ENCODE data around the gene PLK1.

Gene PLK1

GRCh38 chr16:23687034-23687808, 8.5 kb downstream of the PLK1 start:
- Histone ChIP-seq H3K4me3 (ENCODE audit: low read length) (no peak overlapping the region), H3K9ac (ENCODE audit: low read length) (no peak overlapping the region), H3K36me3 (ENCODE audit: control insufficient read depth, insufficient read depth, low read length) (peaks cover 27% of the 10 kb centered on the region), H3K4me1 (ENCODE audit: control insufficient read depth, insufficient read depth, low read length) (no peaks in the 10 kb centered on the region), H3K9me3 (ENCODE audit: control insufficient read depth, low read length) (no peaks in the 10 kb centered on the region), H3K27me3 (ENCODE audit: control insufficient read depth, insufficient read depth, low read length) (no peaks in the 10 kb centered on the region)

- Histone ChIP-seq H3K4me1 (ENCODE audit: control insufficient read depth, insufficient read depth, low read length) (no peaks in the 10 kb centered on the region), H3K9me3 (ENCODE audit: control insufficient read depth, low read length) (no peaks in the 10 kb centered on the region), H3K36me3 (ENCODE audit: control insufficient read depth, insufficient read depth, low read length) (peaks cover 35% of the 10 kb centered on the region), H3K4me3 (ENCODE audit: low read length) (no peak overlapping the region), H3K27me3 (ENCODE audit: control insufficient read depth, insufficient read depth, low read length) (no peaks in the 10 kb centered on the region), H3K9ac (ENCODE audit: low read length) (no peak overlapping the region)
Measured at GRCh38 chr16:23689442-23690187, 10.9 kb downstream of the PLK1 start.

- Histone ChIP-seq H3K9ac (ENCODE audit: low read length) (no peak overlapping the region), H3K9me3 (ENCODE audit: control insufficient read depth, low read length) (no peaks in the 10 kb centered on the region), H3K27me3 (ENCODE audit: control insufficient read depth, insufficient read depth, low read length) (no peaks in the 10 kb centered on the region), H3K4me3 (ENCODE audit: low read length) (no peak overlapping the region), H3K36me3 (ENCODE audit: control insufficient read depth, insufficient read depth, low read length) (peaks cover 45% of the 10 kb centered on the region), H3K4me1 (ENCODE audit: control insufficient read depth, insufficient read depth, low read length) (no peaks in the 10 kb centered on the region)
Measured at GRCh38 chr16:23690771-23691482, 12.2 kb downstream of the PLK1 start.

GRCh38 chr16:23691483-23692189, 12.9 kb downstream of the PLK1 start:
- no peak overlapping the region for H3K4me3 ChIP-seq (ENCODE audit: low read length)
- no peaks in the 10 kb centered on the region for H3K9me3 ChIP-seq (ENCODE audit: control insufficient read depth, low read length)
- H3K4me1 ChIP-seq (ENCODE audit: control insufficient read depth, insufficient read depth, low read length), result no peaks in the 10 kb centered on the region
- peaks cover 52% of the 10 kb centered on the region for H3K36me3 ChIP-seq (ENCODE audit: control insufficient read depth, insufficient read depth, low read length)
- H3K27me3 ChIP-seq (ENCODE audit: control insufficient read depth, insufficient read depth, low read length), result no peaks in the 10 kb centered on the region
- H3K9ac ChIP-seq (ENCODE audit: low read length), result no peak overlapping the region

GRCh38 chr16:23692190-23692837, 13.6 kb downstream of the PLK1 start:
- Histone ChIP-seq H3K4me3 (ENCODE audit: low read length) (no peak overlapping the region), H3K9me3 (ENCODE audit: control insufficient read depth, low read length) (no peaks in the 10 kb centered on the region), H3K27me3 (ENCODE audit: control insufficient read depth, insufficient read depth, low read length) (no peaks in the 10 kb centered on the region), H3K4me1 (ENCODE audit: control insufficient read depth, insufficient read depth, low read length) (no peaks in the 10 kb centered on the region), H3K36me3 (ENCODE audit: control insufficient read depth, insufficient read depth, low read length) (peaks cover 56% of the 10 kb centered on the region), H3K9ac (ENCODE audit: low read length) (no peak overlapping the region)

GRCh38 chr16:23694265-23694643, 15.6 kb downstream of the PLK1 start:
- no peak overlapping the region for H3K4me3 ChIP-seq (ENCODE audit: low read length)
- peaks cover 60% of the 10 kb centered on the region for H3K36me3 ChIP-seq (ENCODE audit: control insufficient read depth, insufficient read depth, low read length)
- no peak overlapping the region for H3K9ac ChIP-seq (ENCODE audit: low read length)
- H3K9me3 ChIP-seq (ENCODE audit: control insufficient read depth, low read length), result no peaks in the 10 kb centered on the region
- H3K27me3 ChIP-seq (ENCODE audit: control insufficient read depth, insufficient read depth, low read length), result no peaks in the 10 kb centered on the region
- peaks cover 9% of the 10 kb centered on the region for H3K4me1 ChIP-seq (ENCODE audit: control insufficient read depth, insufficient read depth, low read length)

GRCh38 chr16:23694644-23695373, 16.1 kb downstream of the PLK1 start:
- H3K4me1 ChIP-seq (ENCODE audit: control insufficient read depth, insufficient read depth, low read length), result peaks cover 13% of the 10 kb centered on the region
- H3K9ac ChIP-seq (ENCODE audit: low read length), result no peak overlapping the region
- H3K4me3 ChIP-seq (ENCODE audit: low read length), result no peak overlapping the region
- H3K9me3 ChIP-seq (ENCODE audit: control insufficient read depth, low read length), result no peaks in the 10 kb centered on the region
- H3K36me3 ChIP-seq (ENCODE audit: control insufficient read depth, insufficient read depth, low read length), result peaks cover 54% of the 10 kb centered on the region
- no peaks in the 10 kb centered on the region for H3K27me3 ChIP-seq (ENCODE audit: control insufficient read depth, insufficient read depth, low read length)

GRCh38 chr16:23695756-23696155, 17.1 kb downstream of the PLK1 start:
- no peaks in the 10 kb centered on the region for H3K9me3 ChIP-seq (ENCODE audit: control insufficient read depth, low read length)
- H3K4me3 ChIP-seq (ENCODE audit: low read length), result no peak overlapping the region

GRCh38 chr16:23699100-23699499, 20.4 kb downstream of the PLK1 start:
- Histone ChIP-seq H3K27me3 (ENCODE audit: control insufficient read depth, insufficient read depth, low read length) (no peaks in the 10 kb centered on the region), H3K36me3 (ENCODE audit: control insufficient read depth, insufficient read depth, low read length) (peaks cover 48% of the 10 kb centered on the region), H3K4me3 (ENCODE audit: low read length) (no peak overlapping the region), H3K4me1 (ENCODE audit: control insufficient read depth, insufficient read depth, low read length) (peaks cover 20% of the 10 kb centered on the region), H3K9me3 (ENCODE audit: control insufficient read depth, low read length) (no peaks in the 10 kb centered on the region), H3K9ac (ENCODE audit: low read length) (peak overlapping the region; percentile 51)

More at GRCh38 chr16:23695756-23696155, 17.1 kb downstream of the PLK1 start:
- H3K9ac ChIP-seq (ENCODE audit: low read length), result no peak overlapping the region
- peaks cover 57% of the 10 kb centered on the region for H3K36me3 ChIP-seq (ENCODE audit: control insufficient read depth, insufficient read depth, low read length)
- peaks cover 18% of the 10 kb centered on the region for H3K4me1 ChIP-seq (ENCODE audit: control insufficient read depth, insufficient read depth, low read length)
- no peaks in the 10 kb centered on the region for H3K27me3 ChIP-seq (ENCODE audit: control insufficient read depth, insufficient read depth, low read length)

- H3K27me3 ChIP-seq (ENCODE audit: control insufficient read depth, insufficient read depth, low read length), result no peaks in the 10 kb centered on the region
- H3K4me3 ChIP-seq (ENCODE audit: low read length), result no peak overlapping the region
- H3K36me3 ChIP-seq (ENCODE audit: control insufficient read depth, insufficient read depth, low read length), result peaks cover 45% of the 10 kb centered on the region
- H3K9me3 ChIP-seq (ENCODE audit: control insufficient read depth, low read length), result no peaks in the 10 kb centered on the region
- H3K4me1 ChIP-seq (ENCODE audit: control insufficient read depth, insufficient read depth, low read length), result peaks cover 20% of the 10 kb centered on the region
- peak overlapping the region; percentile 10 for H3K9ac ChIP-seq (ENCODE audit: low read length)
Measured at GRCh38 chr16:23700093-23700492, 21.4 kb downstream of the PLK1 start.

GRCh38 chr16:23700509-23700908, 21.8 kb downstream of the PLK1 start:
- no peaks in the 10 kb centered on the region for H3K27me3 ChIP-seq (ENCODE audit: control insufficient read depth, insufficient read depth, low read length)

More at GRCh38 chr16:23700509-23700908, 21.8 kb downstream of the PLK1 start:
- no peaks in the 10 kb centered on the region for H3K9me3 ChIP-seq (ENCODE audit: control insufficient read depth, low read length)
- H3K9ac ChIP-seq (ENCODE audit: low read length), result no peak overlapping the region
- no peak overlapping the region for H3K4me3 ChIP-seq (ENCODE audit: low read length)
- peaks cover 48% of the 10 kb centered on the region for H3K36me3 ChIP-seq (ENCODE audit: control insufficient read depth, insufficient read depth, low read length)
- peaks cover 20% of the 10 kb centered on the region for H3K4me1 ChIP-seq (ENCODE audit: control insufficient read depth, insufficient read depth, low read length)

Data from mucosa of stomach (tissue), 1 donor.